T-cell (primary cell): Measurements from ENCODE around the gene EXOC6B. TPM values are rescaled to one million over a fixed set of nuclear protein-coding genes. Genes with fewer than 3 reads are reported as not detected.

Source experiments
- ATAC-seq, 4 experiments: fragments of 200-7000 bp in 3 of 4; fragments of 150-1000 bp in 1 of 4; cut with Tn5 transposase; replicated peaks in 1 of 4; 1 replicate in 3 of 4; 2 replicates in 1 of 4; pipeline ENCODE4 v1.10.0; 2021; ENCODE audit warnings: moderate library complexity in 3 of 4, mild to moderate bottlenecking in 2 of 4, moderate number of reproducible peaks in 1 of 4
- CTCF ChIA-PET, 2 donors: fragments of 300-600 bp; sonication (Branson Sonifier 250); formaldehyde crosslinking; loops; one replicate each; lab custom pipeline; 2022; ENCODE audit warnings: antibody characterized with exemption in 2 of 2; lab: Charles Lee
- POLR2A ChIA-PET, 2 donors: fragments of 300-600 bp; sonication (Branson Sonifier 250); formaldehyde crosslinking; loops; one replicate each; lab custom pipeline; 2022; ENCODE audit warnings: antibody characterized with exemption in 2 of 2; lab: Charles Lee
- DNase-seq, 35 experiments: peaks; one replicate each; pipeline versions ENCODE4 v3.0.0 to v3.0.0-alpha.2; 2013 to 2023
- H3K27ac ChIP-seq: one replicate; pipeline ENCODE4 v1.5.1; 2013; ENCODE audit warnings: low read length
- H3K27me3 ChIP-seq, 2 experiments: replicated peaks in 1 of 2; 1 replicate in 1 of 2; 2 replicates in 1 of 2; pipeline versions ENCODE4 v1.6.1 to v1.7.0; 2013; ENCODE audit warnings: low read length in 1 of 2, mixed read lengths in 1 of 2; ENCODE audit not compliant: control insufficient read depth in 2 of 2, insufficient read depth in 2 of 2; ENCODE audit errors: extremely low read depth in 1 of 2
- H3K36me3 ChIP-seq, 2 donors: 1 replicate in 1 of 2; 2 replicates in 1 of 2; pipeline versions ENCODE4 v1.6.1 to v1.7.0; 2013; ENCODE audit warnings: low read length in 1 of 2; ENCODE audit not compliant: control insufficient read depth in 2 of 2, insufficient read depth in 1 of 2; ENCODE audit errors: extremely low read depth in 1 of 2
- H3K4me1 ChIP-seq, 2 experiments: 1 replicate in 1 of 2; 2 replicates in 1 of 2; pipeline versions ENCODE4 v1.6.1 to v1.7.0; 2013; ENCODE audit warnings: low read length in 2 of 2, mixed read lengths in 1 of 2; ENCODE audit not compliant: insufficient read depth in 2 of 2, control insufficient read depth in 1 of 2; ENCODE audit errors: extremely low read depth in 1 of 2
- H3K4me3 ChIP-seq, 2 donors: 1 replicate in 1 of 2; 2 replicates in 1 of 2; pipeline versions ENCODE4 v1.5.1 to v1.7.0; 2013; ENCODE audit warnings: mild to moderate bottlenecking in 2 of 2, low read length in 1 of 2, moderate library complexity in 1 of 2; ENCODE audit not compliant: control insufficient read depth in 1 of 2; ENCODE audit errors: extremely low read depth in 1 of 2
- H3K9me3 ChIP-seq: 2 replicates; pipeline ENCODE4 v1.7.0; 2013
- H3K27ac Mint-ChIP-seq, 2 donors: one replicate each; pipeline ENCODE4 v1.8.0; 2020 to 2021; ENCODE audit warnings: mild to moderate bottlenecking in 2 of 2, mixed read lengths in 2 of 2
- H3K27me3 Mint-ChIP-seq, 2 donors: one replicate each; pipeline ENCODE4 v1.8.0; 2021 to 2022; ENCODE audit warnings: mixed read lengths in 2 of 2
- H3K36me3 Mint-ChIP-seq: one replicate; pipeline ENCODE4 v1.8.0; 2021; ENCODE audit warnings: mixed read lengths
- H3K4me1 Mint-ChIP-seq, 3 donors: one replicate each; pipeline ENCODE4 v1.8.0; 2020 to 2022; ENCODE audit warnings: mixed read lengths in 3 of 3, mild to moderate bottlenecking in 1 of 3
- H3K4me3 Mint-ChIP-seq, 3 donors: one replicate each; pipeline ENCODE4 v1.8.0; 2020 to 2022; ENCODE audit warnings: mild to moderate bottlenecking in 3 of 3, mixed read lengths in 3 of 3, moderate library complexity in 3 of 3
- H3K9me3 Mint-ChIP-seq, 3 donors: one replicate each; pipeline ENCODE4 v1.8.0; 2020 to 2022; ENCODE audit warnings: mixed read lengths in 3 of 3
- WGBS: methylation state at CpG from one replicate; pipeline ENCODE4 v1.1.5; 2013; ENCODE audit warnings: missing lambda C conversion rate; ENCODE audit not compliant: insufficient coverage; 5-methylcytosine and 5-hydroxymethylcytosine counted together
- total RNA-seq, 35 experiments: library from RNA in 6 of 35; stranded (reverse) in 6 of 35; fragments of 120-200 nt in 1 of 35; gene quantifications; one replicate each; pipeline versions ENCODE4 v1.2.1 to v1.2.4 and lab custom pipeline; 2013 to 2026

Gene EXOC6B
- total RNA-seq, 5 donors from 2014 or later (not counting 1 experiment from before 2014, with no cell fraction given): 13.3 to 18.9 (median 16.6) TPM

DNA sequence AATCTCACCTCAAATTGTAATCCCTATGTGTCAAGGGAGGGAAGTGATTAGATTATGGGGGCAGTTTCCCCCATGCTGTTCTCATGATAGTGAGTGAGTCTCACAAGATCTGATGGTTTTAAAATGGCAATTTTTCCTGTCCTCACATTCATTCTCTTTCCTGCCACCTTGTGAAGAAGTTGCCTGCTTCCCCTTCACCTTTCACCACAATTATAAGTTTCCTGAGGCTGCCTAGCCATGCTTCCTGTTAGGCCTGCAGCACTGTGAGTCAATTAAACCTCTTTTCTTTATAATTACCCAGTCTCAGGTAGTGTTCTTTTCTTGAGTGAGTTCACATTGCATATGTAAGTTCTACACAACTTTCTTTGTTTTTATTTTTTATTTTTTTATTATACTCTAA lies 271.5 kb downstream of the EXOC6B start:
- ATAC-seq: no peak

DNA sequence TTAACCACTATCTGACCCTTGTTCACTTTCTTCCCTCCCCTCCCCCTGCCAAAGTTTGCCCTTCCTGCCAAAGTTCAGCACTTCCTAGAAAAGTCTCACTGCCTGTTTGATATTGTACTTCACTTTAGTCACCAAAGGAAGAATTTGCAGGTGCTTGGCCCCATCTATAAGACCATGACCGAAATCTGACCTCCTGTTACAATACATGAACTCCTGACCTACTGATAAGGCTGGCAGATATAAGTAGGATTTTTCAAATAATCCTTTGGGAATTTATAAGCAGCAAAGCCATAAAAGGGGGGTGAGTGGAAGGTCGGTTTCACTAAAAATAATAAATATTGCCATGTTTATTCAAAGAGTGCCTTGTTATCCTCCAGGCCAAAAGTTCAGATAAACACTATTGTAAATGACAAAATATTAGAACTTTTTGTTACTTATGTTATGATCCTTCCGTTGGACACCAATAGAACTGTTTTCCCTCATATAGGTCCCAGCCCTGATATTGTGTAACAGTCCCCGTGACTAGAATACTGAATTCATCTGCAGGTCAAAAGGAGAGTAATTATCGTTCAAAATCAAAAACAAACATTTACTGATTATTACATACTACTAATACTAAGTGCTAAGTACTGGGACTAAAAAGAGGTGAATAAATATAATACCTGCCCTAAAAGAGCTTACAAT lies 277.6 kb downstream of the EXOC6B start:
- H3K9me3 Mint-ChIP-seq: no peaks in the 10 kb centered on the region
- no peak overlapping the region for H3K4me3 Mint-ChIP-seq
- POLR2A ChIA-PET: no interaction called here
- 80% methylated on average over 1 of the region's 5 CpGs for WGBS
- H3K9me3 ChIP-seq: no peaks in the 10 kb centered on the region
- H3K4me1 Mint-ChIP-seq: no peaks in the 10 kb centered on the region
- no peaks in the 10 kb centered on the region for H3K4me1 ChIP-seq
- no peak overlapping the region for H3K4me3 ChIP-seq
- no peak for DNase-seq
- H3K27me3 ChIP-seq: no peaks in the 10 kb centered on the region
- CTCF ChIA-PET: no interaction called here
- H3K27ac ChIP-seq: no peak overlapping the region
- peaks cover 20% of the 10 kb centered on the region for H3K36me3 Mint-ChIP-seq
- ATAC-seq: no peak
- H3K27ac Mint-ChIP-seq: no peak overlapping the region
- no peaks in the 10 kb centered on the region for H3K36me3 ChIP-seq
- H3K27me3 Mint-ChIP-seq: no peaks in the 10 kb centered on the region

More for the DNA sequence above, 271.5 kb downstream of the EXOC6B start:
- ChIA-PET CTCF (no interaction called here), POLR2A (no interaction called here)
- H3K36me3 ChIP-seq: no peaks in the 10 kb centered on the region
- H3K27ac Mint-ChIP-seq: no peak overlapping the region
- H3K27me3 Mint-ChIP-seq: no peaks in the 10 kb centered on the region
- H3K4me1 ChIP-seq: no peaks in the 10 kb centered on the region
- H3K27me3 ChIP-seq: no peaks in the 10 kb centered on the region
- H3K4me3 Mint-ChIP-seq: no peak overlapping the region
- no peak overlapping the region for H3K27ac ChIP-seq
- H3K4me1 Mint-ChIP-seq: no peaks in the 10 kb centered on the region
- H3K4me3 ChIP-seq: no peak overlapping the region
- H3K9me3 ChIP-seq: no peaks in the 10 kb centered on the region
- peaks cover 36% of the 10 kb centered on the region for H3K36me3 Mint-ChIP-seq
- peaks cover 0 to 3% (median 2%) of the 10 kb centered on the region in 3 donors for H3K9me3 Mint-ChIP-seq
- no peak for DNase-seq

DNA sequence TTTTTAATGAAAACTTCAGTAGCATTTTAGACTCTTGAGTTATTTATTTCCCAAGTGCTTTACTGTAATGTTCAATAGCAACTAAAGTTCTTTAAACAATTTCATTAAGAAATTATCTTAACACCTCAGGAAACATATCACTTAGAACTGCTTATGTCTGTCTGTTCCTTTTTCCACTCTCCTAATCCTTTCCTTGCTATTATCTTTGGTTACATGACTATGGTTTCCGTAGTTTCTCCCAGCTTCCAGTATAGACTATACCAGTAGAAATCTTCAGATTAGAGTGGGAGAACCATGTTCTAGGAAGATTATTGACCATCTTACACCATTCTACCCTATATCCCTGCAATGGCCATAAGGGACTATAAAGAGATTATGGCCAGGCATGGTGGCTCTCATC lies 280.0 kb downstream of the EXOC6B start:
- Mint-ChIP-seq H3K27me3 (no peaks in the 10 kb centered on the region), H3K9me3 (peaks cover 0 to 7% (median 0%) of the 10 kb centered on the region in 3 donors), H3K4me3 (no peak overlapping the region), H3K36me3 (peaks cover 29% of the 10 kb centered on the region), H3K27ac (no peak overlapping the region), H3K4me1 (no peaks in the 10 kb centered on the region)
- Histone ChIP-seq H3K27me3 (no peaks in the 10 kb centered on the region), H3K9me3 (no peaks in the 10 kb centered on the region), H3K27ac (no peak overlapping the region), H3K4me3 (no peak overlapping the region), H3K36me3 (no peaks in the 10 kb centered on the region), H3K4me1 (no peaks in the 10 kb centered on the region)
- CTCF ChIA-PET: no interaction called here
- POLR2A ChIA-PET: no interaction called here
- no CpG with 5 or more reads among the region's 1 CpG for WGBS
- ATAC-seq (no peak), DNase-seq (no peak)

DNA sequence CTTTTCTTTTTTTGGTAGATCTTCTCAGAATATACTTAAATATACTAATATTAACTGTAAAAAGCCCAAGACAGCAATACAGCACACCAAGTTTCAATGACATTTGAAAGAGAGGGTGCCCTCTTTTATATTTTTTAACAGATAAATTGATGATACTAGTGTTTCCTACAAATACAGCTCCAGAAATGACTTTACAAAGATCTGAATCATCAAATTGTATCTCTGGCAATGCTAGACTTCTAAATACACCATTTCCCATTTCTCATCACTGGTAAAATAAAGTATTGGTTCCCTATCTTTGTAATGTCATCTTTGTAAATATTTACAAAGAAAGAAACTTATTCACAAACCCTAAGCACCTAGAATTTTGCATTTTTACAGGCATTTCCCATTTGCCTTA lies 281.3 kb downstream of the EXOC6B start:
- Histone ChIP-seq H3K4me1 (no peaks in the 10 kb centered on the region), H3K4me3 (no peak overlapping the region), H3K9me3 (no peaks in the 10 kb centered on the region), H3K27me3 (no peaks in the 10 kb centered on the region), H3K27ac (no peak overlapping the region), H3K36me3 (no peaks in the 10 kb centered on the region)
- H3K4me1 Mint-ChIP-seq: no peaks in the 10 kb centered on the region
- ATAC-seq (no peak), DNase-seq (no peak)
- no peaks in the 10 kb centered on the region for H3K27me3 Mint-ChIP-seq
- H3K36me3 Mint-ChIP-seq: peaks cover 29% of the 10 kb centered on the region
- peaks cover 0 to 10% (median 0%) of the 10 kb centered on the region in 3 donors for H3K9me3 Mint-ChIP-seq
- ChIA-PET CTCF (no interaction called here), POLR2A (no interaction called here)
- no peak overlapping the region for H3K4me3 Mint-ChIP-seq
- H3K27ac Mint-ChIP-seq: no peak overlapping the region

DNA sequence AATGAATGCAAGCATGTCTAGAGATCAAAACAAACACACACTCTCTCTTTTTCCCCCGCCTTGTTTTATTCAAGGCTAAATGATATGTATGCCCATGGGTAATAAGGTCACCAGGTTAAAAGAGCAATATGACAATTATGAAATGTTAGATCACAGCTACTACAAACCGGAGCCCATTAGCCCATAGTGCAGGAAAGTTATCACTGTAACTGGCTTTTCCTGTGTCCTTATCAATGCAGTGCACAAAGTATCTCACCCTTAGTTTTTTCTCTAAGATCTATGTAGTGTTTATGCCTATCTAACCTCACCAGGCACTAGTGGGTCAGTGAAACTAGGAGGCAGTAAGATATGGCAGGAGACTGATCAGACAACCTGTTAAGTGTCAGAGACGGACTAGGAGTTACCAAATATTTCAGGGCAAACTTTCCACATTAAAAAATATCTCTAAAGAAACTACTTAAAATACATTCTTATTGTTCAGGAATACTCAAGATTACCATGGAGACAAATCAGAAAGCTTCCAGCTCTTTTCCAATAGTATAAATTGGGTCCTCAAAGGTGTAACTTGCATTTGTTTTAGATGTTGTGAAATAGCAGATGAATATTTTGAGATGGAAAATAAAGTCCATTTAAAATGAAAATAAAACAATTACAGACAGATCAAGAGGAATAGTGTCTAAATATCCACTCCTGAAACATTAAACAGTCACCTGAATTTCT lies 282.2 kb downstream of the EXOC6B start:
- H3K4me1 Mint-ChIP-seq: no peaks in the 10 kb centered on the region
- ATAC-seq (no peak), DNase-seq (no peak)
- Histone ChIP-seq H3K27me3 (no peaks in the 10 kb centered on the region), H3K9me3 (no peaks in the 10 kb centered on the region), H3K4me1 (no peaks in the 10 kb centered on the region), H3K4me3 (no peak overlapping the region), H3K36me3 (no peaks in the 10 kb centered on the region), H3K27ac (no peak overlapping the region)
- H3K27ac Mint-ChIP-seq: no peak overlapping the region
- CTCF ChIA-PET: interaction anchor here in 1 of 2 donors (1.0 kb wide), 1 partner anchor 24 kb away, joined by 3 read pairs; no protein-coding TSS in a partner anchor
- H3K27me3 Mint-ChIP-seq: no peaks in the 10 kb centered on the region
- POLR2A ChIA-PET: no interaction called here
- peaks cover 0 to 10% (median 0%) of the 10 kb centered on the region in 3 donors for H3K9me3 Mint-ChIP-seq
- WGBS: no CpG with 5 or more reads among the region's 3 CpGs
- H3K4me3 Mint-ChIP-seq: no peak overlapping the region
- H3K36me3 Mint-ChIP-seq: peaks cover 23% of the 10 kb centered on the region

DNA sequence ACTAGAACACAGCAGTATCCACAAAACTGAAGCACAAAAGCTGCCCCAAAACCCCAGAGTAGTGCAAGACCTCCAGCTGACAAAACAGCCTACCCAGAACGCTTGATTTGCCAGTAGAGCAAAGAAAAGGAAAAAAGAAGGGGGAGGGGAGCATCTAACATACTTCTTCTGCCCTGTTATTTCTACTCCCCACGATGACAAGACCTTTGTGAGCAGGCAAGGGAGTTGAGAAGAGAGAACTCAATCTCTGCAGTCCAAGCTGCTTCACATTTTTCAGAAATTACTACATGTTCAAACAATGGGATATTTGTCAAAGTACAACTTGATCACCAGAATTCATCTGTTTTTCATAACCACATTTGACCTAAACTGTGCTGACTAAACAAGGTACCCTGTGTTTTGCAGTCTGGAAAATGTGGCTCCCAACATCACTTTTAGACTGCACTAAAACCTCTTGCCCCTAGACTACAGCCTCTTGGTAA lies 286.7 kb downstream of the EXOC6B start:
- ATAC-seq (no peak), DNase-seq (no peak)
- Mint-ChIP-seq H3K36me3 (peaks cover 18% of the 10 kb centered on the region), H3K9me3 (peaks cover 0 to 10% (median 0%) of the 10 kb centered on the region in 3 donors), H3K27me3 (no peaks in the 10 kb centered on the region), H3K27ac (no peak overlapping the region), H3K4me1 (no peaks in the 10 kb centered on the region), H3K4me3 (no peak overlapping the region)
- Histone ChIP-seq H3K9me3 (no peaks in the 10 kb centered on the region), H3K4me3 (no peak overlapping the region), H3K27ac (no peak overlapping the region), H3K36me3 (no peaks in the 10 kb centered on the region), H3K27me3 (no peaks in the 10 kb centered on the region), H3K4me1 (no peaks in the 10 kb centered on the region)
- ChIA-PET POLR2A (no interaction called here), CTCF (no interaction called here)
- WGBS: no CpG with 5 or more reads among the region's 2 CpGs
